Esophagus (tissue), 2 donors: ENCODE data around the gene CCDC12. TPM values are rescaled to one million over a fixed set of nuclear protein-coding genes. Genes with fewer than 3 reads are reported as not detected.
A peak's percentile ranks its signal among the peaks of the same experiment; 100 is the strongest.

Experiments used
- H3K27ac ChIP-seq, 2 donors: one replicate each; pipeline ENCODE4 v1.5.1; 2013; ENCODE audit warnings: low read depth in 2 of 2, mild to moderate bottlenecking in 2 of 2, inconsistent platforms in 1 of 2, low read length in 1 of 2, moderate library complexity in 1 of 2
- H3K27me3 ChIP-seq, 2 donors: one replicate each; pipeline ENCODE4 v1.6.1; 2013; ENCODE audit warnings: low read length in 2 of 2, control low read depth in 1 of 2, mild to moderate bottlenecking in 1 of 2; ENCODE audit not compliant: insufficient read depth in 2 of 2, control insufficient read depth in 1 of 2
- H3K36me3 ChIP-seq, 2 donors: one replicate each; pipeline ENCODE4 v1.6.1; 2013; ENCODE audit warnings: low read length in 1 of 2; ENCODE audit not compliant: control insufficient read depth in 2 of 2, insufficient read depth in 2 of 2
- H3K4me1 ChIP-seq, 2 donors: one replicate each; pipeline ENCODE4 v1.6.1; 2013; ENCODE audit warnings: low read length in 1 of 2; ENCODE audit not compliant: control insufficient read depth in 2 of 2, insufficient read depth in 2 of 2
- H3K4me3 ChIP-seq, 2 donors: one replicate each; pipeline ENCODE4 v1.5.1; 2013; ENCODE audit warnings: low read length in 2 of 2, mild to moderate bottlenecking in 2 of 2, low read depth in 1 of 2, moderate library complexity in 1 of 2
- H3K9me3 ChIP-seq, 2 donors: one replicate each; pipeline ENCODE4 v1.6.1; 2013; ENCODE audit warnings: mild to moderate bottlenecking in 2 of 2, low read depth in 1 of 2, low read length in 1 of 2, moderate library complexity in 1 of 2; ENCODE audit not compliant: control insufficient read depth in 2 of 2, insufficient read depth in 1 of 2
- WGBS, 2 donors: extraction: QIAGEN DNeasy Blood & Tissue Kit; methylation state at CpG; one replicate each; pipeline ENCODE4 v1.1.7; 2013; 5-methylcytosine and 5-hydroxymethylcytosine counted together
- polyA plus RNA-seq, 2 donors: library from polyadenylated mRNA; stranded (reverse); fragments of 200-250 nt; gene quantifications; one replicate each; pipeline ENCODE4 v1.2.3, GENCODE V29; 2013
- donor health status: healthy with polysubstance abuse.
- donor health status: Bipolar disorder and iron deficiency.

The CCDC12 gene
- polyA plus RNA-seq, 2 donors = 82.5 to 90.1 TPM

- Histone ChIP-seq H3K27me3 (no peaks in the 10 kb centered on the region), H3K36me3 (peaks cover 0 to 23% of the 10 kb centered on the region in 2 donors)
These were observed 38.6 kb upstream of the CCDC12 start for GRCh38 chr3:47015151-47015550.

GRCh38 chr3:47014036-47014435 is 37.5 kb upstream of the CCDC12 start:
- H3K4me1 ChIP-seq = peaks cover 0 to 9% of the 10 kb centered on the region in 2 donors

More at GRCh38 chr3:47015151-47015550, 38.6 kb upstream of the CCDC12 start:
- peaks cover 0 to 1% of the 10 kb centered on the region in 2 donors for H3K4me1 ChIP-seq
- H3K27ac ChIP-seq = no peak overlapping the region
- no peaks in the 10 kb centered on the region for H3K9me3 ChIP-seq
- H3K4me3 ChIP-seq = no peak overlapping the region

GRCh38 chr3:47013231-47013630 is 36.7 kb upstream of the CCDC12 start:
- WGBS, 2 donors = 78 to 92% methylated on average over 3 of the region's 3 CpGs
- Histone ChIP-seq H3K36me3 (peaks cover 0 to 28% of the 10 kb centered on the region in 2 donors), H3K4me3 (no peak overlapping the region), H3K9me3 (no peaks in the 10 kb centered on the region), H3K4me1 (peaks cover 0 to 11% of the 10 kb centered on the region in 2 donors), H3K27me3 (no peaks in the 10 kb centered on the region), H3K27ac (no peak overlapping the region)

More at GRCh38 chr3:47014036-47014435, 37.5 kb upstream of the CCDC12 start:
- Histone ChIP-seq H3K27ac (no peak overlapping the region), H3K9me3 (no peaks in the 10 kb centered on the region), H3K27me3 (no peaks in the 10 kb centered on the region), H3K36me3 (peaks cover 0 to 22% of the 10 kb centered on the region in 2 donors), H3K4me3 (no peak overlapping the region)

- H3K27ac ChIP-seq = no peak overlapping the region
- H3K4me3 ChIP-seq = no peak overlapping the region
- H3K9me3 ChIP-seq = no peaks in the 10 kb centered on the region
- H3K4me1 ChIP-seq = peaks cover 0 to 11% of the 10 kb centered on the region in 2 donors
- no peaks in the 10 kb centered on the region for H3K27me3 ChIP-seq
- WGBS, 2 donors = 82 to 87% methylated on average over 10 of the region's 10 CpGs
- peaks cover 0 to 33% of the 10 kb centered on the region in 2 donors for H3K36me3 ChIP-seq
These were observed 36.0 kb upstream of the CCDC12 start for GRCh38 chr3:47012342-47013230.

GRCh38 chr3:47011371-47011770 is 34.8 kb upstream of the CCDC12 start:
- Histone ChIP-seq H3K4me1 (peaks cover 0 to 11% of the 10 kb centered on the region in 2 donors), H3K36me3 (peaks cover 0 to 35% of the 10 kb centered on the region in 2 donors), H3K27ac (no peak overlapping the region), H3K9me3 (no peaks in the 10 kb centered on the region), H3K4me3 (no peak overlapping the region), H3K27me3 (no peaks in the 10 kb centered on the region)
- 72 to 82% methylated on average over 6 of the region's 6 CpGs for WGBS, 2 donors

GRCh38 chr3:47010910-47011309 is 34.4 kb upstream of the CCDC12 start:
- H3K4me1 ChIP-seq = peaks cover 0 to 11% of the 10 kb centered on the region in 2 donors
- no peaks in the 10 kb centered on the region for H3K27me3 ChIP-seq
- H3K36me3 ChIP-seq = peaks cover 0 to 39% of the 10 kb centered on the region in 2 donors
- no peak overlapping the region for H3K4me3 ChIP-seq
- 80 to 84% methylated on average over 5 of the region's 5 CpGs for WGBS, 2 donors
- no peaks in the 10 kb centered on the region for H3K9me3 ChIP-seq
- H3K27ac ChIP-seq = no peak overlapping the region

- peaks cover 0 to 42% of the 10 kb centered on the region in 2 donors for H3K36me3 ChIP-seq
- H3K27ac ChIP-seq = peak overlapping the region; percentile 77 to 85
- 79 to 87% methylated on average over 20 to 23 of the region's 23 CpGs for WGBS, 2 donors
- H3K4me1 ChIP-seq = peaks cover 0 to 11% of the 10 kb centered on the region in 2 donors
- no peaks in the 10 kb centered on the region for H3K27me3 ChIP-seq
- H3K9me3 ChIP-seq = no peaks in the 10 kb centered on the region
- peak overlapping the region in 1 of 2 donors; percentile 49 for H3K4me3 ChIP-seq
These were observed 33.7 kb upstream of the CCDC12 start for GRCh38 chr3:47010111-47010712.

GRCh38 chr3:47009225-47010110 is 32.9 kb upstream of the CCDC12 start:
- Histone ChIP-seq H3K27me3 (no peaks in the 10 kb centered on the region), H3K36me3 (peaks cover 0 to 48% of the 10 kb centered on the region in 2 donors), H3K27ac (peak overlapping the region; percentile 77 to 85), H3K4me3 (peak overlapping the region; percentile 20 to 49), H3K4me1 (peaks cover 0 to 11% of the 10 kb centered on the region in 2 donors), H3K9me3 (no peaks in the 10 kb centered on the region)
- WGBS, 2 donors = 10 to 24% methylated on average over 85 of the region's 85 CpGs

- Histone ChIP-seq H3K27ac (peak overlapping the region; percentile 2 to 34), H3K9me3 (no peaks in the 10 kb centered on the region), H3K36me3 (peaks cover 0 to 55% of the 10 kb centered on the region in 2 donors), H3K4me1 (peaks cover 0 to 11% of the 10 kb centered on the region in 2 donors), H3K4me3 (peak overlapping the region; percentile 20 to 23), H3K27me3 (no peaks in the 10 kb centered on the region)
- 33 to 41% methylated on average over 18 to 23 of the region's 23 CpGs for WGBS, 2 donors
These were observed 32.3 kb upstream of the CCDC12 start for GRCh38 chr3:47008851-47009224.
